HL-60/S4 treated with retinoic acid at 250 ng/mL for 4 days and 3 days (cell line): ENCODE results near the gene OR8B8.
"Not testable (repeated sequence)": the region's sequence is repeated elsewhere in the genome, so short reads cannot be mapped to it uniquely, and the experiment has no call there.

Experiments used
- in situ Hi-C: fragments of 300-500 bp; cut with MboI; formaldehyde crosslinking; loops from 2 replicates; pipeline ENCODE4 v1.7.0; 2022; ENCODE audit warnings: low sequenced_read_pairs

The OR8B8 gene, protein sequence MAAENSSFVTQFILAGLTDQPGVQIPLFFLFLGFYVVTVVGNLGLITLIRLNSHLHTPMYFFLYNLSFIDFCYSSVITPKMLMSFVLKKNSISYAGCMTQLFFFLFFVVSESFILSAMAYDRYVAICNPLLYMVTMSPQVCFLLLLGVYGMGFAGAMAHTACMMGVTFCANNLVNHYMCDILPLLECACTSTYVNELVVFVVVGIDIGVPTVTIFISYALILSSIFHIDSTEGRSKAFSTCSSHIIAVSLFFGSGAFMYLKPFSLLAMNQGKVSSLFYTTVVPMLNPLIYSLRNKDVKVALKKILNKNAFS

DNA sequence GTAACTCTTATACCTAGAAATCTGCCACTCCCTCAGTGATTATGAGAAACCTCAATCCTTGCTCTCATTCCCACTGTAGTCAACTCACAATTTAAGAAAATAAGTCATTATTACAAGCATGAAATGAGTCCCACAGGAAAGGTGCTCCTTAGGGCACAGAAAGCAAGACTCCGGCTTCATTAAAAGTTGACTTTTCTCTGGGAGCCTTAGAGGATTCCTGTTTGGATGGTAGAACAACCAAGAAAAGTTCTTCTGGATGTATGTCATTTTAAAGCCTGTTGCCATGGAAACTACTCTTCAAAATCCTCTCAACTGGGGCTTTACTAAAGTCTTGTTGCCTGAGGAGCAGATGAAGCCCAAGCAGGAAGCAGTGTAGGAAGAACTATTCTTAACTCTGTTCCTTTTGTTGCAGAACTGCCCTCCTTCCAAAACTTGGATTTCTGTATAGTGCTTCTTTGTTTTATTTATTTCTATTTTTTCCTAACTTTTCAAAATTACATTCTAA lies at the start of gene OR8B8:
OR8B8 (minus strand) TSS at position 51 of the 505 bp plus-strand sequence. CDS start 4,611 bp downstream, outside the sequence.
- in situ Hi-C loops: no loop called here

GRCh38 chr11:124493016-124493655 lies 47.6 kb upstream of the OR8B8 start:
- in situ Hi-C loops: no loop called here

DNA sequence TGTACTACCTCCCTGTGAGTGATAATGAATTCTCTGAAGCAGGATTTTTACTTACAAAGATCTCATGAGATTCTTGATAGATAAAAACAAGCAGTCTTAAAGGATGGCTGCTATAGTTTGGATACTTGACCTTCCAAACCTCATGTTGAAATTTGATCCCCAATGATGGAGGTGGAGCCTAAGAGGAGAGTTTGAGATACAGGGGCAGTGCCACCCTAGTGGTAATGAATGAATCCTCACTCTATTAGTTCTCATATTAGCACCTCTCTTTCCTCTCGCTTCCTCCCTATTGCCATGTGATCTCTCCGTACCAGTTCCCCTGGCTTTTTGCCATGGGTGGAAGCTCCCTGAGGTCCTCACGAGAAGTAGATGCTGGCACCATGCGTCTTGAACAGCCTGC lies 37.9 kb upstream of the OR8B8 start:
- in situ Hi-C loops: no loop called here

DNA sequence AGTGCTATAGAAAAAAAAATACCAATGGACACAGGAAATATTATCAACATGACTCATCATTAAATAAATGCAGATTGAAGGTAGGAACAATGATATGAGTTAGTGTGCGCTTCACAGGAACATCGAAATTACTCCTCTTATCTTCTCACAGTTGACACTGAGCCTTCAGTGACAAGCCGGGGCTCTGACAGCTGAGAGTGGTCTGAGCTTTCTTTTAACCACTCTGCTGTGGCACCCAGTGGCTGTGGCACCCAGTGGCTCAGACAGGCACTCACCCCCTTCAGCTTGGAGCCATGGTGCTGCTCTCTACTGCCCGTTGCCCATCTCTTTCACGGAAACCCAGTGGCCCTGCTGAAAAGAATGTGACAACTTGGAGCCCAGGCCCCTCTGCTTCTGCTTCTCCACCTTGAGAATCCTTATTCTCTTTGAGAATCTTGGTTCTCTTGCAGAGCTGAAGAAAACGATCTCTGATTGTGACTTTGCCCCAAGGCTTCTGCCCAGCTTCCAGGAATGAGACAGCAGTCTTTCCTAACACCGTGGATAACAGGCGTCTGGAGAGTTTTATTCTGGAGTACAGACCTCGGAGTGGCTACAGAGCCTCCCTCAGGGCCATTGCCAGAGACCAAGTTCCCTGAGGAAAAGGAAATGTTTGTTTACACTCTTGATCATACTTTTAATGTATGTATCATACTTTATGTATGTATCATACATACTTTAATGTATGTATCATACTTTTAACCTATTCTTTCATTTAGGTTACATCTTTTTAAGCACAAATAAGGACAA lies 37.1 kb upstream of the OR8B8 start:
- in situ Hi-C loops: no loop called here

DNA sequence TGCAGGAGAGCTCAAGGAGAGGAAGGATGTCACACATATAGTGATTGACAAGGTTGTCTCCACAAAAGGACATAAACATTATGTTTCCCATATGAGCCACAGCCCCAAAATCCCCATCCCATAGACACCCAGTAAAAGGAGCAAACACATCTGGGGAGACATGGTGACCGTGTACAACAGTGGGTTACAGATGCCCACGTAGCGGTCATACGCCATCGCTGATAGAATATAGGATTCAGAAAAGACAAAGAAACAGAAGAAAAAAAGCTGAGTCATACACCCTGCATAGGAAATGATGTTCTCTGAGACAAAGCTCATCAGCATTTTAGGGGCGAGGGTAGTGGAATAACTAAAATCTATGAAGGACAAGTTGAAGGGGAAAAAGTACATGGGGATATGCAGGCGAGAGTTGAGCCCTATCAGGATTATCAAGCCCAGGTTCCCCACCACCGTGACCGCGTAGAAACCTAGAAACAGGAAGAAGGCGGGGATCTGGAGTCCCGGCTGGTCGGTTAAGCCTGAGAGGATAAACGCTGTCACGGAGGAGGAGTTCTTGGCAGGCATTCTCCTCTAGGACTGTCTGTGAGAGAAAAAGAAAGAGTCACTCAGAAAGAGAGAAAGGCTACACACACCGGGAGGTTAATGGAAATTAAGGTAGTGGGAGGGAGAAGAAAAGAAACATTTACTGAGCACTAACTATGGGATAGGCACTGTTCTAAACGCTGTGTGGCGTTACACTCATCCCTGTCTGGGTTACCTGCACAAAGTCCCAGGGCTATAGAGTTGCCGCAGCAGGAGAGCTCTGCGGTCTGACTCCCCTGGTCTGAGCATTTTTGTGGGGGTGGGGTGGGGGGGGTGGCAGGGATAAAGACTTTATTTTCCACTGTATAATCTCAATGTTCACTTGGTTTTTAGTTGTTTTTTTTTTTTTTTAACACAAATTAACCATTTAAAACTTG lies 36.1 kb upstream of the OR8B8 start:
- in situ Hi-C loops: no loop called here

DNA sequence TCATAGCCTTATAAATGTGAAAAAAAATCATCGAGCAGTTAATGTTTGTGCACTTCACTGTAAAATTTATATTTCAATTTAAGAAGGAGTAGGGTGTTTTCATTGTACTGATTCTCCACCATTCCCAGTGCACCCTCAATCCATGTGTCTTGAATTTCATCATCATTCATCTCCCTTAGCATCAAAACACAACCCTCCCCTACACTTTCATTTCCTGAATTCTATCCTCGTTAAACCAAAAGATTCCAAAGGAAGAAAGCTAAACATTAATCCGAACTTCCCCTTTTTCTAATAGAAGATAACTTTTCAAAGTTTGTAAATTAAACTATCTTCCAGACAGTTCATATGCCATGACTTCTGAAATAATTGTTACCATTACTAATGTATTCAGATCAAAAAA lies 34.1 kb upstream of the OR8B8 start:
- in situ Hi-C loops: no loop called here

DNA sequence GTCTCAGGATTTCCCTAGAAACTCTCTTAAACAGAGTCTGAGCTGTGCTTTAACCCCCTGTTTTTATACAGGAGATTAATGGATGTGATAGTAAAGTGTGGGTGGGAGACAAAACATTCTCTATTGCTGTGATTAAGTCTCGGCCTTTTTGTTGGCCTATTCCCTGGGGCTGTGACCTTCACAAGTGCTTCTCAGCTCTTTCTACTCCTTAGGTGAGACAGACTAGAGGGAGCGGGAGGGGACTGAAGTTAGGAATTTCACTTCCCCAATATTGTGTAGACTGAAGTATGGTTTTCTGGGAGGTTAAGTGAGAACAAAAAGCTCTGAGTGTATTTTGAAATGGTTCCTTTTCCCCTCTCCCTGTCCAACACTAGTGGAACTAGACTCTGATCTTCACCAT lies 29.8 kb upstream of the OR8B8 start:
- in situ Hi-C loops: no loop called here

DNA sequence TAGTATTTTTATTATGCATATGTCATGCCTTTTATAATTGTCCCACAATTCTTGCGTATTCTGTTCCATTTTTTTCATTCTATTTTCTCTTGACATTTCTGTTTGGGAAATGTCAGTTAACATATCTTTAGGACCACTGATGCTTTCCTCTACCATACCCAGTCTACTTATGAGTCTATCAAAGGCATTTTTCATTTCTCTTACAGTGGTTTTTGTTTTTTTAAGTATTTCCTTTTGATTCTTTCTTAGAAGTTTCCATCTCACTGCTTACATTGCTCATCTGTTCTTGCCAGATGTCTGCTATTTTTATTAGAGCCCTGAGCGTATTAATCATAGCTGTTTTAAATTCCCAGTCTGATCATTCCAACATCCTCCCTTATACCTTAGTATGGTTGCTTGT lies 29.3 kb upstream of the OR8B8 start:
- in situ Hi-C loops: no loop called here

- in situ Hi-C loops: no loop called here
These were observed 28.6 kb upstream of the OR8B8 start for GRCh38 chr11:124474079-124474478.

DNA sequence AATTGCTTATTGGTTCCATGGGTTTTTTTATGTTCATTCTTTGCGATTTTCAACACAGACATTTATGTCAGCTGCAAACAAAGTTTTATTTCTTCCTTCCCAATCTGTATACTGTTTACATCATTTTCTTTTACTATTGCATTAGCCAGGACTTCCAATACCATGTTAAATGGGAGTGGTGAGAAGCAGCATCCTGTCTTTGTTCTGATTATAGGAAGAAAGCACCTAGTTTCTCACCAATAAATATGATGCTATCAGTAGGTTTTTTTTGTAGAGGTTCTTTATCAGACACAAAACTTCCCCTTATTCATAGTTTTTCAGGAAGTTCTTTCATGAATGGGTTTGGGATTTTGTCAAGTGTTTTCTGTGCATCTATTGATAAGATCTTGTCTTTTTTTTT lies 28.0 kb upstream of the OR8B8 start:
- in situ Hi-C loops: no loop called here

DNA sequence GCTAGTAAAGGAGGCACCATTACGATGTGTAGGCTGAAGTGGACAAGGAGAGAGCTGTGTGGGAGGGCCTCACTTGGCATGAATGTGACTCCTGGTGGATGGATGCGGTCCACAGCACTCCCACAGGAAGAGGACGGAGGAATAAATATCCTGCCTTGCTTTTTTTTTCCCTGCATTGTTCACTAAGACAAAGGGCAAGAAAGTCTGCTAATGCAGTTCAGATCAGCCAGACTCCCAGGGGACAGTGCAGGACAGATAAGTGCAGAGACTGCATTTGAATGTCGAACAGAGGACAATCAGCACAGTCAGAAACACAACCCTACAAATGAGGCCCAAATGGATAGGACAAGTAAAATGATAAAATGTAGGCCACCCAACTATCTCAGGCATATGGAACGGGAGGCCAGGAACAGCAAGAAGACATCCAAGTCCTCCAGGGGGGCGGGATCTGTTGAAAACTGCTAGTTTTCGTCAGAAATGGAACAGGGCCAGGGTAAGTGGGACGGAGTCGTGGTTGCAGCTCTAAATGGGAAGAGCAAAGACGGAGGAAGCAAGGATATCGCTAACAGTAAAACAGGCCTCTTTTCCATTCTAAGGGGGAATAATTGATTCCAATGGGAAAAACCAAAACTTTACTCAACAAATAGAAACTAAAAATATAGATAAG lies 25.2 kb upstream of the OR8B8 start:
- in situ Hi-C loops: no loop called here

- in situ Hi-C loops: no loop called here
These were observed 22.0 kb upstream of the OR8B8 start for GRCh38 chr11:124467381-124467927.

DNA sequence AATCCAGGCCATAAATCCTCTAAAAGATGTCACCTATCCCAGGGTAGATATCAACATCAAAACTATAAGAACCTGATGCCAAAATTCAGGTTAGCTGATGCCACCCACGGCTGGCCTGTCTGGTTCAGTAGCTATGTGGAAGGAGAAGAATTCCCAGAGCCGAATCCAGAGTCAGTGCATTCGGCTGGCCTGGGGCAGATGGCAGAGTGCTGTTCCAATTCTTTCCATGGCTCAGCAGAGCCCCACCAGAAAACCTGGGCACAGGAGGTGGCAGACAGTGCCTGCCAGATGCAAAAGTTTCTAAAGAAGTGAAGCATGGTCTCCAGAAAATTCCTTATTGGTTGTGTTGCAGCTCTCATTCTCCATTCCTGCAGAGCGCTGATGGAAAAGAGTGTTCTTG lies 19.9 kb upstream of the OR8B8 start:
- in situ Hi-C loops: no loop called here

DNA sequence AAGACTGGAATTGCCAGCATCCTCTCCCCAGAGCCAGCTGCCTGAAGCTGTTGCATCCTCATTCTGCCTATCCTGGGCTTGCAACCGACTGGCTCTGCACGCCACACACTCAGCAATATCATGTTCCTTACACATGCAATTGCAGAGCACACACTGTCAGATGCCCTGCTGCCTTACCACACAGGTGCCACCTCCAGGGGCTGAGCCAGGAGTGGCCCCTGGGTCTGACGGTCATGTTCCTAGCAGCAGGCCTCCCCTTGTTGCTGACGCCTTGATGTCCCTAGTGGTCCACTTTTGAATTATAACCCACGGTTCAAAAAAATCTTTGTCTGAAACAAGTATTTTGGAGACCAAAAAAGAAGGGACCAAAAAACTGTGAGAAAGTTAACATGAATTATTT lies 18.5 kb upstream of the OR8B8 start:
- in situ Hi-C loops: no loop called here

DNA sequence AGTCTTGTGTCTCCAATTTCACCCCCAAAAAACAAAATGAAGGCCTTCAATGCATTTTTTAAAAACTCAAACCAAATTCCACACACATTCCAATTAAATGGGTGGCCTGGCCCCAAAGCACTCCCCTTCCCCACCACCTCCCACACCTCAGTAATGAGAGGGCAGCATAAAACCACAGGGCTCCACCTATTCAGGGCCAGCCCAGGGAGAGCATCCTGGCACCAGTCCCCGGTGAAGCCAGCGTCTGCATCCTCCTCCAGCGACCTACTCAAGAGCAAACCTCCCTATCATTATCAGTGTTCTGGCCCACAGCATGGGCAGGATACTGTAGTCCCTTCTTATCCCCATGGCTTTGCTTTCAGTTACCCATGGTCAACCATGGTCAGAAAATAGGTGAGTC lies 17.8 kb upstream of the OR8B8 start:
- in situ Hi-C loops: no loop called here

- in situ Hi-C loops: no loop called here
These were observed 15.0 kb upstream of the OR8B8 start for GRCh38 chr11:124460459-124460858.

GRCh38 chr11:124459379-124459778 lies 13.9 kb upstream of the OR8B8 start:
- in situ Hi-C loops: not testable (repeated sequence)

DNA sequence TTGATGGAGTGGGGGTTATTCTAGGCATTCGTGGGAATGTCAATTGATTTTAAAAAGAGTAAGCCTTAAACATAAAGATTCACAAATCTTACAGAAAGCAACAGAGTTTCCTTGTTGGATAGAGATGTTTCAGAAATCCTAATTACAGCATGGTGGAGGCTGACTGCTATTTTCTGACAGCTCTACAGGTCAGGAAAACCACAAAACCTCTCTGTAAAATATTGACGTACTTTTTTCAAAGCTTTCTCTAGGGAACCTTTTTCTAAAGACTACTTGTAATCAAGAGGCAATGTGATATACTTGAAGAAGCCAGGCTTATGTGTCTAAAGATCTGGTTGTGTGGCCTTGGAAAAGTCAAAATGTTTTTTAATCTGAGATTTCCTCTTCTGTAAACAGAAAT lies 9.1 kb upstream of the OR8B8 start:
- in situ Hi-C loops: no loop called here

DNA sequence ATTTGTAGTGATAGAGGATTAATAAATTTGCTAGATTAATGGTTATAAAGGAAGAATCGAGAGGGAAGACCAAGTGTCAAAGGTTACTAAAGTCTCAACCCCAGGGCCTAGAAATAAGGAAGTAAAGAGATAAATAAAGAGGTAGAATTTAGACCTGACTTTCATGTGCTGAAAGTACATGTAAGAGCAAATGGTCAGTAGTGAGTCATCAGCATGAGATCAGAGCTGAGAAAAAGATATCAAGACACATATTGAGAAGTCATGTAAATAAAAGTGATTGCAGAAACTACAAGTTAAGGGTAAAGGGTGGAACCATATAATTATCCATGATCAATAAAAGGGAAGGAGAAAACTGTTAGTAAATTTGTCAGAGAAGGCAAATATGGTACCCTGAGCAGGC lies 1.4 kb upstream of the OR8B8 start:
- in situ Hi-C loops: no loop called here

DNA sequence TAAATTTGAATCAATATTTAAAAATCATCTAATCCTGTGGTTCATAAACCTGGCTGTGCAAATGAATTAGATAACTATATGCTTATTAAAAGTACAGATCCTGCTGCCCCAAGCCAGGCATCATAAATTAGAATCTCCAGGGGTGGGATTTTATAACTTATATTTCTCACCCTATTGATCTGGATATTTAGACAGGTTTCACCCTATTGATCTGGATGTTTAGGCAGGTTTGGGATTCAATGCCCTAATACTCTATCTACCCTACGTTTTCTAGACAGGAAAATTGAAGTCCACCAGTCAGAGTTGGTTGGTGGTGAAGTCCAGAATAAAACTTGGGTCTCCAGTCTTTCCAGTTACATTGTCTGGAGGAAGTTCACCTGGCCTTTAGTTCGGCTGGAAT lies 2.6 kb downstream of the OR8B8 start:
- in situ Hi-C loops: no loop called here
